ENCODE data around the gene NEUROG1.

- no peak for TF ChIP-seq ELF4 (IDR thresholded peaks at IDR 0.05)
- no peak for TF ChIP-seq HDGF (IDR thresholded peaks at IDR 0.05; ENCODE audit: borderline replicate concordance)
Observed at GRCh38 chr5:135584276-135584675, 48.5 kb upstream of the NEUROG1 start.
